HG02588 (cell line): Measurements from ENCODE around the gene FAM89A.

Source experiments
- ATAC-seq: cut with Tn5 transposase; IDR thresholded peaks from one replicate; pipeline ENCODE4 v1.9.1; 2021; ENCODE audit warnings: mild to moderate bottlenecking, moderate library complexity; ENCODE audit not compliant: unreplicated experiment

Gene FAM89A

GRCh38 chr1:231040019-231040799 lies at the start of gene FAM89A:
TSS of gene FAM89A (minus strand) at chr1:231040254. CDS start at chr1:231040211, 43 bp downstream.
- peak; percentile 72 for ATAC-seq

GRCh38 chr1:231084353-231084752 lies 44.3 kb upstream of the FAM89A start:
- ATAC-seq: no peak

GRCh38 chr1:231079163-231079562 lies 39.1 kb upstream of the FAM89A start:
- ATAC-seq: no peak

DNA sequence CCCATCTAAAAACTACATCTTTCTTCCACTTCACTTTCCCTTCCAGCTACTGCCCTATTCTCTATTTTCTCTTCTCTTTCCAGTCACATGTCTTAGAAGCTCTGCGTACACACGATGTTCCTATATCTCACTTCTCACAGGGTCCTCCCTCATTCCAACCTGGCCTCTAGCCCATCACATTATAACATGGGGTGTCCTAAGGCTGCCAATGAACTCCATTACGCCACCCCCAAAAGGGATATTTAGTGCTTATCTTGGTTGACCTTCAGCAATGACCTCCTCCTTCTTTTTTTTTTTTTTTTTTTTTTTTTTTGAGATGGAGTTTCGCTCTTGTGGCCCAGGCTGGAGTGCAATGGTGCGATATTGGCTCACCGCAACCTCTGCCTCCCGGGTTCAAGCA lies 38.2 kb upstream of the FAM89A start:
- ATAC-seq: no peak

GRCh38 chr1:231076802-231077201 lies 36.7 kb upstream of the FAM89A start:
- ATAC-seq: no peak

DNA sequence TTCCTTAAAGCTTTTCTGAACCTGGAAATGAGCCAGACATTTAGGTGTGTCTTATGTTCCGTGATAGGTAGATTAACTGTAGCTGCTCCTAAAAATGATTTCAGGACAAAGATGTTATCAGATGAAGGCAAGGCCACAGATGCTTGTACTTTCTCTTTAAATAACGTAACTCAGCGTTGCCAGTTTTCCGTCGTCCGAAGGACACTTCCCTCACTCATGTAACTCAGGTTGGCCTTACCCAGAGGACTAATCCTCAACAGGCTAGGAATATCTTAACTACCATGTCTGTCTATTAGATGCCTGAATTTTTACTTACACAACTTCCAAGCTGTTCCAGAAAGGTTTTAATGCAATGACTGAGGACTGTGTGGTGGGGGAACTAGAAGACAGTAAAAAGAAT lies 35.4 kb upstream of the FAM89A start:
- ATAC-seq: no peak

- no peak for ATAC-seq
Measured at GRCh38 chr1:231075020-231075419, 35.0 kb upstream of the FAM89A start.

DNA sequence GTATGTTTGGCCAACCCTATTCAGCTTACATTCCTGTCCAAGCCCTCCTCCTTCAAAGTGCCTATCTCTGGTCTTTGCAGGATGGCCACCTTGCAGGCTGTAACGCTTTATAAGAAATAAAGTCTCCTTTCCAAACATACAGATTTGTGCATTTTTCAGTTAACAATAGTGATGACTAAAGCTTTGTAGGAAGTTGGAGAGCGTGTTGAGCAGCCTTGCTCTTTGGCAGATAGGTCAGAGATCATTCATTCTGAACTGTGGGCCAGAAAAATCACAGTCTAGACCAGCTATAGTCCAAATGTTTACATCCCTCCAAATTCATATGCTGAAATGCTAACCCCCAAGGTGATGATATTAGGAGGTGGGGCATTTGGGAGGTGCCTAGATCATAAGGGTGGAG lies 34.0 kb upstream of the FAM89A start:
- no peak for ATAC-seq

DNA sequence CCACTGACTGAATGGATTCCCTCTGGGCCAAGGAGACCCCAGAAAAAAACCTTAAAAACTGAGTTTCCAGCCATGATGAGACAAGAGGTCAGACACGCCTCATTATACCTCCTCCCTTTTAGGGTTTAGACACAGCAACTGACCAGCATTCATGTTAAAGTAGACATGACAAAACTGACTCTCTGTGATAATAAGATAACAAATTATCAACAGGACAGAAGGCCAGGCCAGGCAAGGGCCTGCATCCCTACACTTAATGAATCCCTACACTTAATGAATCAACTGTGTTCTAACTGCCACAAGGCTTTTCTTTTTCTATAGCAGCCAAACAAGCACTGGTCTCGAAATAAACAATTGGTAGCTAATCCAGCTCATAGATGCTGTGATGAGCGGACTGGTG lies 33.3 kb upstream of the FAM89A start:
- ATAC-seq: no peak

GRCh38 chr1:231072502-231073094 lies 32.5 kb upstream of the FAM89A start:
- ATAC-seq: no peak

DNA sequence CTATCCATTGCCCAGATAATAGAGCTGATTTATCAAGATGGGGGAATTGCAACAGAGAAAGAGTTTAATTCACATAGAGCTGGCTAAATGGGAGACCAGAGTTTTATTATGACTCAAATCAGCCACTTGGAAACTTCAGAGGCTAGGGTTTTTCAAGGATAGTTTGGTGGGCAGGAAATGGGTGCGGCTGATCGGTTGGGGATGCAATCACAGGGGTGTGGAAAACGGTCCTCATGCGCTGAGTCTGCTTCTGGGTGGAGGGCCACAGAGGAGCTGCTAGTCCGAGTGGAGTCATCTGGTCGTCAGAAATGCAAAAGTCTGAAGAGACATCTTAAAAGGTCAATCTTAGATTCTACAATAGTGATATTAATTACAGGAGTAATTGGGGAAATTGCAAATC lies 32.0 kb upstream of the FAM89A start:
- ATAC-seq: no peak

DNA sequence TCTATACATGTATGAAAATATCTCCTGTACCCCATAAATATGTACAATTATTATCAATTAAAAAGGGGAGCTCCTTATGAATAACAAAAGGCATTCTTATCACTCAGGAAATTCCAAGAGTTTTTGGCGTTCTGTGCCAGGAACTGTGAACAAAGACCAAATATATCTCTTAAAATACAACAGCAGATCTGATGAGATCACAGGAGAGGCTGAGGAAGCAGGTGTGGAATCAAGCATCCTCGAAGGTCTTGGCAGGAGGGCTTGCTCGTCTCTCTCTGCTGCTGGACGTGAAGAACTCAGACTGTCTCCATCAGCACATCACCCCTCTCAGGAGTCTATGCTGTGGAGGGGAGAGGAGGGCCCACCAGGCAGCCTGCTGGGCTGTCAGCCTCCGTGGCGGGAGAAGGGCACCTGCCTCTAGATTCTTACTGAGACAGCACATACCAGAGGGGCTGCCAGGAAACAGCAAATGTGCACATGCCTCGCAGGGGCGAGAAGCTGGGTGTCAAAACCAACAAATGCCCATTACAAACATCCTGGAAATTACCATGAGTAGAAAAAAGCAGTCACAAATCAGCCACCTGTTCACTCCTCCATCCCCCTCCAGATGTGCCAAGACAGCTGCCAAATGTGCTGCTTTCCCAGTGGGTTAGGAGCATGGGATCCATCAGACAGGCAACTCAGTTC lies 30.8 kb upstream of the FAM89A start:
- no peak for ATAC-seq

DNA sequence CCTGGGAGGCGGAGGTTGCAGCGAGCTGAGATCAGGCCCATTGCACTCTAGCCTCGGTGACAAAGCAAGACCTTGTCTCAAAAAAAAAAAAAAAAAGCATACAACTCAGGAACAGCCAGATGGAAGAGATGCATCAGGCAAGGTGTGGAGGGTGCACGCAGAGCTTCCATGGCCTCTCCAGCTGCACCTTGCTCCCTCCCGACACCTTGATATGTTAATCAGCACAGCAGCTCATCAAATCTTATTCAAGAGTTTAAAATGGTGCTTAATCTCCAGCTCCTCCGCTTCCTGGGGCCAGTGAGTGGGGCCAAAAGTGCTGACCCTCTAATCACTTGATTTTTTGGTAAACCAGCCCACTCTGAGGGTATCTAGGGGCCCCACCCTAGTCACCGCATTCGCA lies 29.3 kb upstream of the FAM89A start:
- ATAC-seq: no peak

DNA sequence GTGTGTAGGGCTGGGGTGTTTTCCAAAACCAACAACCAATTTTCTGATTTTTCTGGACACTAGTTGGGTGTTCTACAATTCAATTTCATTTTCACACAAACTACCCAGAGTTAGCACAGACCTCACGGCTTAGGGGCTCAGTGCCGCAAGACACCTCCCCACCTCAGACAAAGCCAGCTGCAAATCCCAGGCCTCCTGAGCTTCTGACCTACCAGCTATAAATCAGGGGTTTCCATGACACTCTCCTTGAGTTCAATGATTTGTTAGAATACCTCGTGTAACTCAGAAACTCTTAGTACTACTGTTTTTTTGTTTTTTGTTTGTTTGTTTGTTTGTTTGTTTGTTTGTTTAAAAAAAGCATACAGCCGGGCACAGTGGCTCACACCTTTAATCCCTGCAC lies 28.7 kb upstream of the FAM89A start:
- ATAC-seq: no peak

DNA sequence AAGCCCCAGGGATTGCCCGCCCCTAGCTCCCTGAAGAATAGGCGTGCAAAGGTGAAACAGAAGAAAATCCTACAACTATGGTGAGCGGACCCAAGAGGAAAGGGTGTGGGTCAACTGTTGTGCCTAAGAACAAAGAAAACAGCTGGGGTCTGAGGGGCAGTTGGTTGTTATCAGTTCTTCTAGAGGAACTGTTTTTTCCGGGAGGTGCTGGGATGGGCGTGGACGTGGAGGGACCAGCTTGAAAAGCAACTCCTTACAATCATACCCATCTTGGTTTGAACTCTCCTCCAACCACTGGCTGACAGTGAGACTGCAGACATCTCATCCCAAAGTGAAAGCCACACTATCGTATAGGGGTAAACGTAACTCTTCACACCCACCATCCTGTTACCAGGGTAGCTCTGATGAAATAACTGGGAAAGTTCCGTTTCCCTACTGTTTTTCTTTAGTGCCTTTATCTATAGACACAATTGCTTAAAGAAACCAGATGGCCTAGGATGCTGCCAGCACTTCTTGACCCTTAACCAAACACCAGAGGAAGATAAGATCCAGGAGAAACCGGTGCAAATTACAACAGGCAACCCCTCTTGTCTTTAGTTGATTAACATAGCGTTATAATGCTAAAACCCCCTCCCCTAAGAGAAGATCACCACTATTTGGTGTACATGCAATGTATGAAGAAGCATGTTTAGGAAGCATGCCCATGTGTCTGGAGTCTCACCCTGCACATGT lies 25.6 kb upstream of the FAM89A start:
- ATAC-seq: no peak

DNA sequence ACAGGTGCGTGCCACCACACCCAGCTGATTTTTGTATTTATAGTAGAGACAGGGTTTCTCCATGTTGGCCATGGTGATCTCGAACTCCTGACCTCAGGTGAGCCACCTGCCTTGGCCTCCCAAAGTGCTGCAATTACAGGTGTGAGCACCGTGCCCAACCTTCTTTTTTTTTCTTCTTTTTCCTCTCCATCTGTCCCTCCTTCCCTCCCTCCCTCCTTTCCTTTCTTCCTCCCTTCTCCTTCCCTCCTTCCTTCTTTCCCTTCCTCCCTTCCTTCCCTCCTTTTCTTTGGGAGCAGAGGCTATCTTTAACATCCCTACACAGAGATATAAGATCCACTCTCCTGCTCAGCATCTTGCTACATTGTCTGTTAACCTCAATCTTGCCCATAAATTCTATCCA lies 24.4 kb upstream of the FAM89A start:
- ATAC-seq: no peak

DNA sequence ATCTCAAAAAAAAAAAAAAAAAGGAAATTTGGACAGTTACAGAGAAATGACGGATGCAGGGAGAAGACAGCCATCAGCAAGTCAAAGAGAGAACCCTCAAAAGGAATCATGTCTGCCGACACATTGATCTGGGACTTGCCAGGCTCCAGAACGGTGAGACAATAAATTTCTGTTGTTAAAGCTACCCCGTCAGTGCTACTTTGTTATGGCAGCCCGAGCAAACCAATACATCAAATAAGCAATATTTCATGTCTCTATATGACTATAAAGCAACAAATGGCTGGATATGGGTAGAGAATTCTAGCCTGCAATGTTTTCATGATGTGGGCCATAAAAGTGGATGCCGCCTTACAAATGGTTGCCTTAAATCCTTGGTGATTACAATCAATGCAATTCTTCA lies 23.3 kb upstream of the FAM89A start:
- ATAC-seq: no peak

GRCh38 chr1:231062500-231063270 lies 22.6 kb upstream of the FAM89A start:
- no peak for ATAC-seq

GRCh38 chr1:231059566-231060193 lies 19.6 kb upstream of the FAM89A start:
- no peak for ATAC-seq

DNA sequence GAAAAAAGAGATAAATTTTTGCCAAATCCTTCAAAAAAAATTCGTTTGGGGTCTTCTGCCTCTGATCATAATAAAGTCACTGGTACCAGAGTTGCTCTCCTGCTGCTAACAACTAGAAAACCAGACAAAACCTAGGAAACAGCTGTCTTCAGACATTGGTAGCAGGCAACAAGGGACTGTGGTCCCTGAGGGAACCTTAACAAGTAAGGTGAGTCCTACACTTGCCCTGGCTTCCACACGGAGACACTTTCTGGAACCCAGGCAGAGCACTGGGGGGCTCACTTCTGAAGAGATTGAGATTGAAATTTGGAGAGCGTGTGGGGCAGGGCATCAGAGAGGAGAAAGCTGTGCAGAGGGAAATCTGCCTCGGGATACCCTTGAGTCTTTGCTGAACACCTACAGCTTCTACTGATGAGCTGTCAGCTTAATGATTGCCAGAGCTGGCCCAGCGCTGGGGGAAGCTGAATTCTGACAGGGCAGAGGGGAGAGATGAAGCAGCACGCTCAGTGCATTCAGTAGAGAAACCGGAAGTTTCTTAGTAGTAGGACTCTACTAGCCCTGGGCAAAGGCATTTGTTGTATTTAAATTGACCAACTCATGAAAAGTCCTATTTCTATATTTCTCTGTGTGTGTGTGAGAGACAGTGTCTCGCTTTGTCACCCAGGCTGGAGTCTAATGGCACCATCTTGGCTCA lies 18.5 kb upstream of the FAM89A start:
- no peak for ATAC-seq
